HG03442 (cell line): ENCODE results near the gene DNAJA4.

Experiments
- ATAC-seq: cut with Tn5 transposase; IDR thresholded peaks from one replicate; pipeline ENCODE4 v1.9.1; 2021; ENCODE audit warnings: mild to moderate bottlenecking, moderate library complexity; ENCODE audit not compliant: unreplicated experiment

DNAJA4 gene

GRCh38 chr15:78313383-78313782 lies 49.0 kb downstream of the DNAJA4 start:
- no peak for ATAC-seq

DNA sequence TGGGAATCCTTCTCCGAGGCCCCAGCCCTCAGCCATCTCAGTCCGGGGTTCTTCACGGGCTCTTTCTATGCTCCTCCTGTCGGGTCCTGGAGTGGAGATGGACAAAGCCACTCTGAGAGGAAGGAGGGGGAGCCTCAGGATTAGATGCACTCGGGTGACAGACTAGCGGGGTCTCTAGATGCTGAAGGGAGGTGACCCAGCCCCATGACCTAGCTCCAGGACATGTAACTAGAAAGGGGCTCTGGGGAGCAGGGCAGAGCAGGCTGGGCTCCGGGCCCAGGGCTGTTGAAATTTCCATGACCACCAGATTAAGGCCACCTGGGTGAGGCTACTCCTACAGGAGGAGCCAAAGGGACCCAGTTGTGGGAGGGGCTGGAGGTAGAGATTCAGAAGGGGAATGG lies 49.8 kb downstream of the DNAJA4 start:
- ATAC-seq = no peak

- ATAC-seq = no peak
Observed at GRCh38 chr15:78315686-78316282, 51.4 kb downstream of the DNAJA4 start.

GRCh38 chr15:78316283-78317083 lies 52.1 kb downstream of the DNAJA4 start:
- peak; percentile 62 for ATAC-seq

DNA sequence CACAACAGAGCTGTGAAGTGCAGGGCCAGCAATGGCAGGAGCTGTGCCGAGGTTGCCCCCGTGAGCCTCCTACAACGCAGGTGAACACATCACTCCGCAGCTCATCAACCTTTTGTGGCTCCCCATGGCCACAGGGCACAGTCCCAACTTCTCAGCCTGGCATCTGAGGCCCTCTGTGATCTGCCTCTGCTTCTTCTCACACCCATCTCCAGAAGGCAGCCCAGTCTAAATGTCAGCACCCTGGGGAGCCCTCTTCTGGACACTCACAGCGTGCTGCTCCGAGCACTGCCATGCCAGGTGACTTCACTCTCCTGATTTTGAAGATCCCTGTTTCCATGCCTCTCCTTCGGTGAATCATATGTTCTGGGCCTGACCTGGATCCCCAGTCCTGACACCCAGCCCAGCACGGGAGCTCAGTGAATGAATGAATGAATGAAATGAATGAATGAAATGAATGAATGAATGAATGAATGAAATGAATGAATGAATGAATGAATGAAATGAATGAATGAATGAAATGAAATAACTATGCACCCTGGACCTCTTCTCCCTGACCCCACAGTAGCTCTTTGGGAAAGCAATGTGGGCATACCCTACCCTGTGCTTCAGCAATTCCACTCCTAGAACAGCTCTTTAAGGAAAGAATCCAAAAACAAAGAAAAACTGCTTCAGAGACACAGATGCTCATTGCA lies 52.9 kb downstream of the DNAJA4 start:
- no peak for ATAC-seq

DNA sequence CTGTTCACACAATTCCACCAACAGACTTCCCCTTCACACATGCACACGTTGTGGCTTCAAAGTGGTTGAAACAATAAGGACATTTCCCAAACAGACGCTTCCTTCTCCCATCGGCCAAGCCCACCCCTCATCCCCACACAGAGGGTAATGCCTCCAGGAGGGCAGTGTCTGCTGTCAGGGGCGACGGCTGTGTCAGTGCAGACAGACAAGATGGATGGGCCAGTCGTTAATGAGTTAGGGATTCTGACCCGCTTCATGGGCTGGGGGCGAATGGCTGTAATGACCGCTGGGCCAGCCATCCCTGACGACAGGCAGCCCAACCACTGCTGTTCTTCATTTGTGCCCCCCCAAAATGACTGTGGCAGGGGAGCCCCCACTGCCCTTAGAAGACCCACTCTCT lies 55.2 kb downstream of the DNAJA4 start:
- ATAC-seq = no peak

GRCh38 chr15:78320183-78320582 lies 55.8 kb downstream of the DNAJA4 start:
- no peak for ATAC-seq

DNA sequence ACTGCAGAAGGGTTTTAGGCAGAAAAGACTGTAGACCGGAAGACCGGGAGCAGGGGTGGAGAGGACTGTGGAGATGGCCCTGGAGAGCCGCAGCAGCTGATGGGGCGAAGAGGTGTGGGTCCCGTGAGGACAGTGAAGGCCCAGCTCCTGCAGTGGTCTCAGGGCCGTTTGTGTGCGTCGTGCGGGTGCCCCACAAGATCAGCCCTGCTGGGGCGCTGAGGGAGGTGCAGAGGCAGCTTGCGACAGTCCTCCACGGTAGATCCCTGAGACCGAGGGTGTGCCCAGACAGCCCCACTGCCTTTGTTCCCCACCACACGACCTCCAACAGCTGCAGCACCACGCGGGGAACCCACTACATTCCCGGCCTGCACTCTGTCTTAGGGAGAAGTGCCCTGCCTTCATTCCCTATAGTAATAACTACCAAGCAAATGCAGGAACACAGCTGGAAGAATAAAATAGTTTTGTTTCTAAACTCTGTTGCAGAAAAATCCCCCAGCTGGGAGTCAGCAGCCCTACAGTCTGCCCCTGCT lies 56.7 kb downstream of the DNAJA4 start:
- no peak for ATAC-seq

DNA sequence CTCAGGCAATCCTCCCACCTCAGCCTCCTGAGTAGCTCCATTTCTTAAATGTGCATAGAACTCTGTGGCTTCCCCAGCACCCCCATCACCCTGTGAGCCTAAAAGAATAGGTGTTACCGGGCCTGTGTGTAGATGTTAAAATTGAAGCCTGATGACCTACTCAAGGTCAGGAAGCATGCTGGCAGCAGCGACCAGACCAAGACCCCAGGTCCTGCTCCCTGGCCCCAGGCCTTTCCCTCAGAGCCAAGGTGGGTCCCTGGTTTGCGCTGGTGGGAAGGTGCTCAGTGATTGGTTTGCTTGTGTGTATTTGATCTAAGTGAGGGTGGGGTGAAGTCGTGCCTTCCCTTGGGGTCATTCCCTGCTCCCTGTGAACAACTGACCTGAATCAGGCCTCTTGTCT lies 57.4 kb downstream of the DNAJA4 start:
- ATAC-seq = no peak

GRCh38 chr15:78322243-78322642 lies 57.9 kb downstream of the DNAJA4 start:
- no peak for ATAC-seq

GRCh38 chr15:78322724-78323521 lies 58.6 kb downstream of the DNAJA4 start:
- ATAC-seq = no peak

- no peak for ATAC-seq
Observed at GRCh38 chr15:78323693-78324092, 59.3 kb downstream of the DNAJA4 start.

DNA sequence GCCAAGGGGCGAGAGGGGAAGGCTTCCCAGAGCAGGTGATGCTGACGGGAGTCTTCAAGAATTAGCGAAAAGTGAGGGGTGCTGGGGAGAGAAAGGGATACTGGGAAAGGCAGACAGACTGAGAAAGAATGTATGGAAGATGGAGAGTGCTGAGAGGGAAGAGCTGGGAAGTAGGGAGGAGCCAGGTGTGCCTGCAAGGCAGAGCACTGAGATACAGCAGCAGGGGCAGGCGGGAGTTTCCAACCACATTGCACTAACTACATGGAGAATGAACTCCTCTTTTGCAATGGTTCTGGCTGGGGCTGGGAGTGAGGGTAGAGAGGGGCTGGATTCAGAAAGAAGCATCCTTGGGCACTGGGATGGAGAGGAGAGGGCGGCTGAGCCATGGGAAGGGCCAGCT lies 59.8 kb downstream of the DNAJA4 start:
- ATAC-seq = no peak

DNA sequence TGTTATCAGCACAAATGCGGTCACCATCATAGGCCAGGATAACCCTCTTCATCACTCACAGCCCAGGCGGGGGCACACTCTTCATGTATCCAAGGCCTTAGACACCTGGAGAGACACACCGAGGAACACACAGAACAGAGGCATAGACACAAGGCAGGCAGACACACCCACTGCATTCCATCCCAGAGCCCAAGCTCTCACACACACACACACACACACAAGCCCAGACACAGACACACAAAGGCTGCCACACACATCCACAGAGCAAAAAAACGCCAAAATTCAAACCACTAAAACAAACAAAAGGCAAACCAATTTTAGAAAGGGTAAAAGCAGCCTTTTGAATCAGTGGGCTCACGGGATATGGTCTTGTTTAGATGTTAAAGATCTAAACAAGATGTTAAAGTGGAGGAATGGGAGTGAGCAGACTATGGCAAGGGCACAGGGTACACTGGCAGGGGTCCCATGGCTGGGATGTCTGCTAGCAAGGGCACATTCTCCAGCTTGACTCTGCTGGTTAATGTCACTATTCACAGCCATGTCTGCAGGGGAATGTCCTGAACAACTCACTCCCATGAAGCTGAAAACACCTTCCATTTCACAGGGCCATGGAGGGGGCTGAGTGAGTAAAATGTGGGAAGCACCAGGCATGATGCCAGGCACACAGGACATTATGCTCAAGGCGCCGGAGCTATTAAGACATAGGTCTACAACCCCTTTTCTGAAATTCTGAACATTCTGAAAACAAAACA lies 60.9 kb downstream of the DNAJA4 start:
- ATAC-seq = no peak

DNA sequence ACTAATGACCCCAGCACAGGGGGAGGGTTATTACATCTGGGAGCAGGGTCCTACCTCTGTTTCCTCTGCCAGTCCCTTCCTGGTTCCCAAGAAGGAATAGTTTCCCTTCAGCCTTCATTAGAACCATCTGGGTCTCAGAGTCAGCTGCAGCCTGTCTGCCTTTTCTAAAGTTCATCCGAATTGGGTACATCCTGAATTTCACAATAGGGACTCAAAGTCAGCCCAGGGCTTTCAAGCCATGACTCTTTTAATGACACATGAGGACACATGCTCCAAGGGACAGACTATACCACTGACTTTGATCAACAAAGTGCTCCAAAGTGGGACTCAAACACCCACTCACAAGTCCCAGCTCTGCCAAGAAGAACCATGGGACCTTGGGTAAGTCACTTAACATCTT lies 63.1 kb downstream of the DNAJA4 start:
- no peak for ATAC-seq

DNA sequence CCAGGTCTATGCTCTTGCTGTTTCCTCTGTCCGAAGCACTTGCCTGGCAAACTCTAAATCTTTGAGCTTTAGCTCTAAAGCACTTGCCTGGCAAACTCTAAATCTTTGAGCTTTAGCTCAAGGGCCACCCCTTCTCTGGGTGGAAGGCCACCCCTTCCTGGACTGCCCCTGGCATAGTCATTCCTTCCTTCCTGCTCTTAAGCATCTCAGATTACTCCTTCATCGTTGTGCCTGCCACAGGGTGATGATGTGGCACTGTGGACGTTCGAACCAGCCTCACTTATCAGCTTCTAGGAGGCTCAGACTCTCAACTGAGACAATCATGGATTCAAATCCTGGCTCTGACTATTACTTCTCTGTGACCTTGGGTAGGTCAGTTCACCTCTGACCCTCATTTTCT lies 65.3 kb downstream of the DNAJA4 start:
- no peak for ATAC-seq
